ENCODE results near the gene C9orf78.
"Not testable (repeated sequence)": the region's sequence is repeated elsewhere in the genome, so short reads cannot be mapped to it uniquely, and the experiment has no call there.

Gene C9orf78

DNA sequence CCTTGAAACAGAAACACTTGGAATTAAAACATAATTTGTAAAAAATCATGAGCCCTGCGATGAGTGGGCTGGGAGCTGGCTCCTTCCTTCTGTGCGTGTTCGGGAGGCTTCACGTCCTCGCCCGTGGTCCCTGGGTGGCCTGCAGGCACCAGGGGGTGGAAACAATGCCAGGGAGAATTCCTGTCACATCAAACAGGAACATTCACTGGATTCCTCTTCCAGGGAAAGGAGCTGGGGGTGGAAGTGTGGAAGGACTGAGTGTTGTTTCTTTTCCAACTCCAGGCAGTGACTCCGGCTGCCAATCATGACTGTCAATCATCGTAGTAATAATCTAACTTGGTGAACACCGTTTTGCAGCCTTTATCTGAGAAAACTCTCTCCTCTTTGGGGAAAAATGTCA, 21.4 kb downstream of the C9orf78 start:
- Mint-ChIP-seq H3K4me1 (peaks cover 29% of the 10 kb centered on the region), H3K36me3 (peaks cover 64% of the 10 kb centered on the region), H3K27me3 (no peaks in the 10 kb centered on the region), H3K9me3 (no peaks in the 10 kb centered on the region), H3K27ac (no peak overlapping the region), H3K4me3 (no peak overlapping the region)
- ATAC-seq, result no peak

DNA sequence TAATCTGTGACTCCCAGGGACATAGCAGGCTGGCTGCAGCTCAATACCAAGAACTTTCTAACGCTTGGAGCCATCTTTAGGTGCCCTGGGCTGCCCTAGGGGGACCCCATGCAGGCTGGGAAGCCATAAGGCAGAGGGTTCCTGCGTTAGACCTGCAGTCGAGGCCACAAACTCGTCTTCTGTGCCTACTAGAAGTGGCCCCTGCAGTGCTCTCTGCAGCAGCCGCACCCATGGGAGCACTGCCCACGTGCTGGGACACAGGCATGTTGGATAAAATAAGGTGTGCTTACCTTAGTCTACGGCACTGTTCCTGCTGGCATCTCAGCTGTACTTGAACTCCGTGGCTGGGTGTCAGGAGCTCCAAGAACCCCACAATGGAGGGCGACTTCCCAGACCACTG, 22.7 kb downstream of the C9orf78 start:
- no peak for ATAC-seq
- H3K4me1 Mint-ChIP-seq, result peaks cover 28% of the 10 kb centered on the region
- no peaks in the 10 kb centered on the region for H3K9me3 Mint-ChIP-seq
- H3K27ac Mint-ChIP-seq, result no peak overlapping the region
- no peak overlapping the region for H3K4me3 Mint-ChIP-seq
- peaks cover 60% of the 10 kb centered on the region for H3K36me3 Mint-ChIP-seq
- no peaks in the 10 kb centered on the region for H3K27me3 Mint-ChIP-seq

DNA sequence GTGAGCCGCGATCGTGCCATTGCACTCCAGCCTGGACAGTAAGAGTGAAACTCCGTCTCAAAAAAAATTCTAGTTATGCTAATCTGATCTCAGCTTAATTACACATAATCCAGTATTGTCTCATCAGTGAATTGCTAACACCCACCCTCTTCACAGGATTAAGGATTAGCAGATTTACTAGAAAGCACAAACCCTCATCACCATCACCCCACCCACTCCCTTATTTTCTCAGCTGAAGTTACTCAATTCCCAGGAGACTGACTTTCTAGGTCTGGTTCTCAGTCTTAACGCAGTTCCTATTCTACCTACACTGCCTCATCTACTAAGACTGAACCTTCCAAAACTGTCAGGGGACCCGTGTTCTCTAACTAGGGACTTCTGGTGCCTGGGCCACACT, 23.1 kb downstream of the C9orf78 start:
- H3K9me3 Mint-ChIP-seq, result no peaks in the 10 kb centered on the region
- ATAC-seq, result peak; percentile 86
- H3K27me3 Mint-ChIP-seq, result no peaks in the 10 kb centered on the region
- peaks cover 64% of the 10 kb centered on the region for H3K36me3 Mint-ChIP-seq
- H3K27ac Mint-ChIP-seq, result no peak overlapping the region
- peaks cover 28% of the 10 kb centered on the region for H3K4me1 Mint-ChIP-seq
- H3K4me3 Mint-ChIP-seq, result no peak overlapping the region

DNA sequence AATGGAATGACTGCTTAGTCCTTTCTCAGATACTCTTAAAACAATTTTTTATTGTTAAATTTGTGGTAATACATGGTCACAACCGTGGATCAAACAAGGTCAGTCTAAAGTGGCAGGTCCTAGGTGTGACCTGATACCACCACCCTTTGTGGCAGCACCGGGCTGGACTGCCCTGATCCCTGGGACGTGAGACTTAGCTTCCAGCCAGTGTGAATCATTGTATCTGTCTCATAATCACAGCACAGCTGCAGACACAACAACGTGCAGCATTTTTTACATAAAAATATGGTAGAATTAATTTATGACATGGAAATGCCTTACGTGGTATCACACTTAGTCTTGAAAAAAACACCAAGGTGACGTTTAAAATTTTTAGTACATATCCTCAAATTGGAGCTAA, 24.3 kb downstream of the C9orf78 start:
- H3K4me1 Mint-ChIP-seq, result peaks cover 30% of the 10 kb centered on the region
- H3K36me3 Mint-ChIP-seq, result peaks cover 65% of the 10 kb centered on the region
- H3K27ac Mint-ChIP-seq, result no peak overlapping the region
- no peak for ATAC-seq
- H3K27me3 Mint-ChIP-seq, result no peaks in the 10 kb centered on the region
- H3K4me3 Mint-ChIP-seq, result no peak overlapping the region
- H3K9me3 Mint-ChIP-seq, result no peaks in the 10 kb centered on the region

DNA sequence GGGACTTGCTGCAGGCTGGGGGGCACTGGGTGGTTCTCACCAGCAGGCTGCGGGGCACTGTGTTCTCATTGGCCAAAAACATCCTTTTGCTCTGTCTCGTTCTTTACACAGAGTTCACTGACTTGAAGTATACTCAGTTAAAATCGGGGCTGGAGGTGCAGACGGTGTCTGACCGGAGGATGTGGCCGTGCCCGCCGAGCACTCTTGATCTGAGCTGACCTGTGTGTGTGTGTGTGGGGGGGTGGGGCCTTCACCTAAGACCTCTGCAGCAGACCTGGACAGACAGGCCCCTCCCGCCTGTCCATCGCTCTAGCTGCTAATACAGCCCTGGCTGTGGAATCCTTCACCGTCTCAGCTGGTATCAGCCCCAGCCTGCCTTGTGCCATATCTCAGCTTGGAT, 25.0 kb downstream of the C9orf78 start:
- Mint-ChIP-seq H3K4me1 (peaks cover 34% of the 10 kb centered on the region), H3K36me3 (peaks cover 59% of the 10 kb centered on the region), H3K27ac (no peak overlapping the region), H3K9me3 (no peaks in the 10 kb centered on the region), H3K4me3 (no peak overlapping the region), H3K27me3 (no peaks in the 10 kb centered on the region)
- no peak for ATAC-seq

DNA sequence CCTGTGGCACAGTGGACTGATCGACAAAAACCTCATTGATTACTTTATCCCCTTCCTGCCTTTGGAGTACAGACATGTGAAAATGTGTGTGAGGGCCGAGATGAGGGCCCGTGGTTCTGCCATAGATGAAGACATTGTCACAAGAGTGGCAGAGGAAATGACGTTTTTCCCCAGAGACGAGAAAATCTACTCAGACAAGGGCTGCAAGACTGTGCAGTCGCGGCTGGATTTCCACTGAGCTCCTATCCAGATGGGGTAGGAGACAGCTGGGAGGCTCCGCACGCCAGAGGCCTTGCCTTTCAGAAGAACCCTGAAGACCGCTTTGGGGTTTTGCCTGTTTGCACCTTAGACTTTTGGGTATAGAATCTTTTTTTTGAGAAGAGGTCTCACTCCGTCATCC, 25.7 kb downstream of the C9orf78 start:
- Mint-ChIP-seq H3K4me3 (no peak overlapping the region), H3K27me3 (no peaks in the 10 kb centered on the region), H3K4me1 (peaks cover 37% of the 10 kb centered on the region), H3K27ac (no peak overlapping the region), H3K9me3 (no peaks in the 10 kb centered on the region), H3K36me3 (peaks cover 52% of the 10 kb centered on the region)
- ATAC-seq, result no peak

DNA sequence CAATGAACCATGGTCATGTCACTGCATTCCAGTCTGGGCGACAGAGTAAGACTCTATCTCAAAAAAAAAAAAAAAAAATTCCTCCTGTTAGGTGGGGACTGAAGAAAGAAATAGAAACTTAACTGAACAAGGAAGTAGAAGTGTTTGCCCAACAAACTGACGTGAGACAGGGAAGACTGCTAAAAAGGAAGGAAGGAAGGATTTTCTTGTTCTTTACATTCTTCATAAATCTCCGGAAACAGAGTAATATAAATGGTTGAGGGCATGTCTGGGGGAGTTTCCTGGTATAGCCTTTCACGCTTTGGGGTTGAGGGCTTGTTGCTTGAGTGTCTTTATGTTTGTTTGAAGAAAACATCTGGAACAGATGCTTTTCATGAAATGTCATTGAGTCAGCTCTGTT, 29.0 kb downstream of the C9orf78 start:
- H3K27me3 Mint-ChIP-seq, result no peaks in the 10 kb centered on the region
- H3K4me3 Mint-ChIP-seq, result no peak overlapping the region
- ATAC-seq, result no peak
- H3K4me1 Mint-ChIP-seq, result peaks cover 25% of the 10 kb centered on the region
- H3K27ac Mint-ChIP-seq, result peak overlapping the region; percentile 51
- peaks cover 39% of the 10 kb centered on the region for H3K36me3 Mint-ChIP-seq
- H3K9me3 Mint-ChIP-seq, result no peaks in the 10 kb centered on the region

DNA sequence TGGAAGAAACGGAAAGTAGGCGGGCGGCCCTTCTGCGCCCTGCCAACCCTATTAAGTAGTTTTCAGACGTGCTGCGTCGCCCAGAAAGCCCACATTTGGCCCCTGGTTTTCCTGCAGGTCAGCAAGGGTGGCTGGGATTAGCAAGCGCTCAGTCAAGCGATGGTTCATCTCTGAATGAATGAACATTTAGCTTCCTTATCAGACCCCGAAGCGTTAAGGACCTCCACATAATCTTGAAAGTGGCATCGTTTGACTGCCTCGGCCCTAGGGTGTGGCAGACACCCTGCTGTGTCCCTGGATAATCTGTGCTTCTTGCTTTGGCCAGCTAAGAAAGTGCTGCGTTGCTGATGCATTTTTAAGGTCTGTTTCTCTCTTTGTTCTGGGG, 31.4 kb downstream of the C9orf78 start:
- Mint-ChIP-seq H3K27me3 (no peaks in the 10 kb centered on the region), H3K4me3 (peak overlapping the region; percentile 83), H3K36me3 (peaks cover 19% of the 10 kb centered on the region), H3K4me1 (peaks cover 20% of the 10 kb centered on the region), H3K9me3 (no peaks in the 10 kb centered on the region), H3K27ac (peak overlapping the region; percentile 94)
- peak; percentile 2 for ATAC-seq

DNA sequence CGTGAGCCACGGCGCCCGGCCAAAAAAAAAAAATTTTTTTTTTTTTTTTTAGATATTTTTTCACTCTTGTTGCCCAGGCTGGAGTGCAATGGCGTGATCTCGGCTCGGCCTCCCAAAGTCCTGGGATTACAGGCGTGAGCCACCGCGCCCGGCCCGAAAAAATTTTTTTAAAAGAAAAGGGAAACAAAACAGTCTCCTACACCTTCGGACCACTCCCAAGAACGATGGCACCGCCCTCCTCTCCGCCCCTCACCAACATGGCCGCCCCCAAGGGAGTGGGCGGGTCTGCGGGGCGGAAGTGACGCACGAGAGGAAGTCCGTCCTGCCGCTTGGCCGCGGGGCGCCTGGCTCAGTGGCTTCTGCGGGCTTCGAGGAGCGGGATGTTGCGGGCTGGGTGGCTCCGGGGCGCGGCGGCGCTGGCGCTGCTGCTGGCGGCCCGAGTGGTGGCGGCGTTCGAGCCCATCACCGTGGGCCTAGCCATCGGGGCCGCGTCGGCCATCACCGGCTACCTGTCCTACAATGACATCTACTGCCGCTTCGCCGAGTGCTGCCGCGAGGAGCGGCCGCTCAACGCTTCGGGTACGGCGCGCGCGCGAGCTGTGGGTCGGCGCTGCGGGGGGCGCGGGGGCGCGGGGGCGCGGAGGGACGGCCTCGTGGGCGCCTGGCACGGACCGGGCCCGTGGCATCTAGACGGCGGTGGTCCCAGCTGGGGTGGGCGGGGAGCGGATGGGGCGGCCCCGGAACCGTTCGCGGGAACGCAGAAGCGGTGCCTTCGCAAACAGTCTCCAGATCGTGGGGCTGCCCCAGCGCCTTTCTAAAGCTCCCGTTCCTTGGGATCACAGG, 32.0 kb downstream of the C9orf78 start, which contains the start of gene TOR1B:
TOR1B (plus strand) TSS at position 352 of the 843 bp plus-strand sequence; CDS start at position 381, 29 bp downstream.
- H3K4me1 Mint-ChIP-seq, result peaks cover 20% of the 10 kb centered on the region

DNA sequence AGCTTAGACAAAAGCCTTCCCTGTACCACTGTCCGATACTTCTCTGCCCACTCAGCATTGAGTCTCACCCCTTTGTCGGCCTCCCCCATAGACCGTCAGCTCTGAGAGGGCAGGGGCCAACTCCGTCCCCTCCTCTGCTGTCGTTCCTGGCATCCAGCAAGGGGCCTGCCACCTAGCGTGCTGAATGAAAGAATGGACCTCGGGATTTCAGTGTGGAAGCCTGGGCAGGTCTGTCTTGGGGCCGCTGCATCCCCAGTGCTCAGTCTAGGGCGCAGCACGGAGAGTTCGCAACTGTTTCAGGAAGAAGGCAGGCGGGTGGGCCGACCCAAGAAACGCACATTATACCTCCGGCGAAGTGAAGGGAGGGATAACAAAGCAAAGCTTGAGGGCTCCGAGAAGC, 33.6 kb downstream of the C9orf78 start:
- Mint-ChIP-seq H3K9me3 (no peaks in the 10 kb centered on the region), H3K27ac (no peak overlapping the region), H3K4me1 (peaks cover 19% of the 10 kb centered on the region), H3K27me3 (no peaks in the 10 kb centered on the region), H3K4me3 (no peak overlapping the region), H3K36me3 (peaks cover 8% of the 10 kb centered on the region)
- no peak for ATAC-seq

More for the DNA sequence above, 32.0 kb downstream of the C9orf78 start, which contains the start of gene TOR1B:
- Mint-ChIP-seq H3K9me3 (no peaks in the 10 kb centered on the region), H3K36me3 (peaks cover 18% of the 10 kb centered on the region), H3K4me3 (peak within 1 kb of the TSS; percentile 83), H3K27ac (peak within 1 kb of the TSS; percentile 94), H3K27me3 (no peaks in the 10 kb centered on the region)
- ATAC-seq, result peak; percentile 98

DNA sequence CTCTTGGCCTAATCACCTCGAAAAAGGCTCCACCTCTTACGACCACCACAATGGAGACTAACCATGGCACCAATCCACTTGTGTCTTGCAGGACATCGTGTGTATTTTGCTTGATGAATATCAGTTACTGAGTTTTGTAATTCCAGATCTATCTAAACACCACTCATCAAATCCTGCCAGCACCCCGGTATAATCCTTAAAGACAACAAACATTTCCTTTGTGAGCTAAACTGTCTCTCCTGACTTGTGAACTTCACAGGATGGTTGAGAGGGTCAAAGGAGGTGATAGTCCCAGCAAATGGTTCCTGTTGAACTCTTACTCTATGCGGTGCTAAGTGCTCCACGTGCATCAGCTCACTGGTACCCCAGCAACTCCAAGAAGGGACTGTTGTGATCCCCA, 36.1 kb downstream of the C9orf78 start:
- Mint-ChIP-seq H3K27me3 (peaks cover 13% of the 10 kb centered on the region), H3K9me3 (no peaks in the 10 kb centered on the region), H3K27ac (no peak overlapping the region), H3K4me3 (no peak overlapping the region), H3K36me3 (no peaks in the 10 kb centered on the region), H3K4me1 (peaks cover 1% of the 10 kb centered on the region)
- ATAC-seq, result no peak

DNA sequence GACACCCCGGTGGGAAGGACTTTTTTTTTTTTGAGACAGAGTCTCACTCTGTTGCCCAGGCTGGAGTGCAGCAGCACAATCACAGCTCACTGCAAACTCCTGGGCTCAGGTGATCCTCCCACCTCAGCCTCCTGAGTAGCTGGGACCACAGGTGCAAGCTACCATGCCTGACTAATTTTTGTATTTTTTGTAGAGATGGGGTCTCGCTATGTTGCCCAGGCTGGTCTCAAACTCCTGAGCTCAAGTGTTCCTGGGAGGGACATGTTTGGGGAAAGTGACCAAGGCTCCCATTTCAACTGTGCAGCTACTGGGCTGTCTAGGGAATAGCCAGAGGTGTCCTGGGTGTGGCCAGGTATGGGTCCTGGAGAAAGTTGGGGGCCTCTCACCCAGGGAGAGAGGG, 39.0 kb downstream of the C9orf78 start:
- H3K4me3 Mint-ChIP-seq, H3K36me3 Mint-ChIP-seq, H3K27ac Mint-ChIP-seq, ATAC-seq, H3K9me3 Mint-ChIP-seq, H3K4me1 Mint-ChIP-seq: not testable (repeated sequence)
- H3K27me3 Mint-ChIP-seq, result peaks cover 17% of the 10 kb centered on the region

DNA sequence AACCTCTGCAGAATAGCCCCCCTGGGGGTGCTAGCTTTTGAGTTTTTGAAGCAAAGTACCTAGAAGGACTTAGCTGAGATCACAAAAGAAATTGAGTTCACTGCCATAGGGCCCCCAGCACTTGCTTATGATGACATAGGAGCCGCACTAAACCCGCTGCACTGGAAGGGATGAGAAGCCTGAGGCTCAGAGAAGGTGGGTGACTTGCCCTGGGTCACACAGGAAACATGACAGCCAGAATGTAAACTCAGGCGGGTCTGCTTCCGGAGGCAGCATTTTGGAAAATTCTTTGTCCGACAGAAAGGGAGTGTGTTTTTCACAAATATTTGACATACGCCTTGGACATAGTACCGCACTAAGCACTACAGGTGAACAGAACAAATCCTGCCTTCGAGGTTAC, 40.5 kb downstream of the C9orf78 start:
- H3K36me3 Mint-ChIP-seq, result no peaks in the 10 kb centered on the region
- ATAC-seq, result no peak
- H3K4me3 Mint-ChIP-seq, result no peak overlapping the region
- peaks cover 8% of the 10 kb centered on the region for H3K4me1 Mint-ChIP-seq
- H3K27me3 Mint-ChIP-seq, result peaks cover 23% of the 10 kb centered on the region
- no peaks in the 10 kb centered on the region for H3K9me3 Mint-ChIP-seq
- no peak overlapping the region for H3K27ac Mint-ChIP-seq

DNA sequence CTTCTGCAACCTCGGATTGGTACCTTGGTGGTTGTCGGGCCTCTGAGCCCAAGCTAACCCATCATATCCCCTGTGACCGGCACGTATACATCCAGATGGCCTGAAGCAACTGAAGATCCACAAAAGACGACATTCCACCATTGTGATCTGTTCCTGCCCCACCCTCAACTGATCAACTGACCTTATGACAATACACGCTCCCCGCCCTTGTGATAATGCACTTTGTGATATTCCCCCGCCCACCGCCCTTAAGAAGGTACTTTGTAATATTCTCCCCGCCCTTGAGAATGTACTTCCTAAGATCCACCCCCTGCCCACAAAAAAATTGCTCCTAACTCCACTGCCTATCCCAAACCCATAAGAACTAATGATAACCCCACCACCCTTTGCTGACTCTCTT, 48.6 kb downstream of the C9orf78 start:
- ATAC-seq, result no peak
- Mint-ChIP-seq H3K4me1 (peaks cover 15% of the 10 kb centered on the region), H3K9me3 (no peaks in the 10 kb centered on the region), H3K27ac (no peak overlapping the region), H3K4me3 (no peak overlapping the region), H3K27me3 (peaks cover 35% of the 10 kb centered on the region), H3K36me3 (no peaks in the 10 kb centered on the region)

DNA sequence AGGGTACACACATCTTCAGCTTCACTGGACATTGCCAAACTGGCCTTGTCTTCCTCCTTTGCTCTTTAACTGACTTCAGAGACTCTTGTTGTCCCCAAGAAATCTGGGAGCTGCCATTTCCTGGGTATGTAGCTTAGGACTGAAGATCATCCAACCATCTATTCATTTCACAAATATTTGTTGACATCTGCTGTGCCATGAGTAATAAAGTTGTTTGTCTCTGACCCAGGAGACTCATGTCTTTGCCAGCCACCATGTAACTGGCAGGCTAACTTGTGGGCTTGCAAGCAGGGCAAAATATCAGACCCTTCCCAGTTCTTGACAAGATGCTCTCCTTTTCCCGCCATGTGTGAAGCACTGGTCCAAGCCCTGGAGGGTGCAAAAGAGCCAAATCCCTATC, 49.2 kb downstream of the C9orf78 start:
- peaks cover 14% of the 10 kb centered on the region for H3K4me1 Mint-ChIP-seq
- H3K27me3 Mint-ChIP-seq, result peaks cover 30% of the 10 kb centered on the region
- no peak for ATAC-seq
- H3K36me3 Mint-ChIP-seq, result no peaks in the 10 kb centered on the region
- H3K27ac Mint-ChIP-seq, result no peak overlapping the region
- H3K4me3 Mint-ChIP-seq, result no peak overlapping the region
- H3K9me3 Mint-ChIP-seq, result no peaks in the 10 kb centered on the region

DNA sequence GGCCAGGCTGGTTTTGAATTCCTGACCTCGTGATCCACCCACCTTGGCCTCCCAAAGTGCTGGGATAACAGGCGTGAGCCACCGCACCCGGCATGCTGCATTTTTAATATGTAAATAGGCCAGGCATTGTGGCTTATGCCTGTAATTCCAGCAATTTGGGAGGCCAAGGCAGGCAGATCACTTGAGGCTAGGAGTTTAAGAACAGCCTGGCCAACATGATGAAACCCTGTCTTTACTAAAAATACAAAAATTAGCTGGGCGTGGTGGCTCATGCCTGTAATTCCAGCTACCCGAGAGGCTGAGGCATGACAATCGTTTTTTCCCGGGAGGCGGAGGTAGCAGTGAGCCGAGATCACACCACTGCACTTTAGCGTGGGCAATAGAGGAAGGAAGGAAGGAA, 50.1 kb downstream of the C9orf78 start:
- peaks cover 27% of the 10 kb centered on the region for H3K27me3 Mint-ChIP-seq
- not testable (repeated sequence) for H3K4me1 Mint-ChIP-seq, H3K9me3 Mint-ChIP-seq, H3K4me3 Mint-ChIP-seq, H3K27ac Mint-ChIP-seq, ATAC-seq, H3K36me3 Mint-ChIP-seq
